Activated naive CD8-positive, alpha-beta T cell treated with anti-CD3 and anti-CD28 coated beads, Interleukin-2, amount 10 ng/mL, durations not matched to agents 7 days and 5 days (primary cell): ENCODE measurements around the gene CRYBG2. TPM values are rescaled to one million over a fixed set of nuclear protein-coding genes. Genes with fewer than 3 reads are reported as not detected.

ENCODE experiments used
- ATAC-seq: fragments of 150-1000 bp; cut with Tn5 transposase; one replicate; pipeline ENCODE4 v1.10.0; 2021; ENCODE audit warnings: low read depth, moderate library complexity
- POLR2A ChIA-PET: fragments of 350-600 bp; sonication (Branson Sonifier 250); formaldehyde crosslinking; loops from one replicate; lab custom pipeline; 2021; ENCODE audit warnings: antibody characterized with exemption; lab: Charles Lee
- DNase-seq: peaks from one replicate; pipeline ENCODE4 v3.0.0; 2021
- H3K27ac Mint-ChIP-seq: one replicate; pipeline ENCODE4 v1.8.0; 2022; ENCODE audit warnings: mild to moderate bottlenecking, mixed read lengths
- H3K27me3 Mint-ChIP-seq: one replicate; pipeline ENCODE4 v1.8.0; 2022; ENCODE audit warnings: mild to moderate bottlenecking, moderate library complexity, mixed read lengths
- H3K36me3 Mint-ChIP-seq: one replicate; pipeline ENCODE4 v1.8.0; 2021; ENCODE audit warnings: mild to moderate bottlenecking, mixed read lengths
- H3K4me1 Mint-ChIP-seq: one replicate; pipeline ENCODE4 v1.8.0; 2021; ENCODE audit warnings: mixed read lengths
- H3K4me3 Mint-ChIP-seq: one replicate; pipeline ENCODE4 v1.8.0; 2022; ENCODE audit warnings: mild to moderate bottlenecking, moderate library complexity, mixed read lengths
- H3K9me3 Mint-ChIP-seq: one replicate; pipeline ENCODE4 v1.8.0; 2021; ENCODE audit warnings: mixed read lengths
- total RNA-seq, 2 experiments: library from RNA; stranded (reverse); gene quantifications; one replicate each; pipeline ENCODE4 v1.2.3, GENCODE V29; 2021

Gene CRYBG2
- total RNA-seq, 2 experiments from 2014 or later: 7.9 to 10.3 TPM

- Mint-ChIP-seq H3K27me3 (no peaks in the 10 kb centered on the region), H3K36me3 (peaks cover 20% of the 10 kb centered on the region)
- POLR2A ChIA-PET: interaction anchor here (0.8 to 20.6 kb wide), 3 partner anchors 33 to 95 kb away, joined by 5 to 1079 read pairs (median 17); partner anchors contain the start of genes CD52 and UBXN11
Observed at GRCh38 chr1:26283279-26283853, 70.6 kb downstream of the CRYBG2 start.

DNA sequence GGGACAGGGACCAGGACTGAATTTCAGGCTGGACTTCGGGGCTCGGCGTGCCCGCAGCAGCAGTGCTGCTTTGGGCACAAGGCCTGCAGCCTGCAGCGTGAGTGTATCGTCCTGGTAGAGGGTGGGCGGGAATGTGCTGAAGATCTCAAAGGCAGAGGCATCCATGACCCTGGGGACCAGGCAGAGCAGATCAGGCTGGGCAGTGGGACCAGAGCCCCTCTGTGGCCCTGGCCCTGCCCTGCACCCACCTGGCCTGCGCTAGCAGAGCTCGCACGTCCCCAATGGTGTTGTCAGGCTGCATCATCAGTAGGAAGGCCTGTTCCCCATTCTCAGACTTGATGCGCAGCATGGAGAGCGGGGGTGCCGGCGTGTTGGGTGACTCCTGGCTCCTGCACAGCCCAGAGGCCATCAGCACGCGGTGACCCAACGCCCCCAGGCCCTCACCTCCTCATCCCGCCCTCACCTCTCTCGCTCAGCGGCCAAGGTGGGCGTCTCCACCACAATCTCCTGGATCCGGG, 71.5 kb downstream of the CRYBG2 start:
- DNase-seq (no peak), ATAC-seq (no peak)
- peak overlapping the region; percentile 89 for H3K4me3 Mint-ChIP-seq
- H3K27ac Mint-ChIP-seq: peak overlapping the region; percentile 99
- no peaks in the 10 kb centered on the region for H3K27me3 Mint-ChIP-seq
- H3K4me1 Mint-ChIP-seq: peaks cover 63% of the 10 kb centered on the region
- H3K36me3 Mint-ChIP-seq: peaks cover 24% of the 10 kb centered on the region
- POLR2A ChIA-PET: interaction anchor here (0.8 to 20.6 kb wide), 3 partner anchors 7 to 34 kb away, joined by 3 to 1079 read pairs (median 38); partner anchors contain the start of genes CD52 and UBXN11
- H3K9me3 Mint-ChIP-seq: no peaks in the 10 kb centered on the region

More at GRCh38 chr1:26283279-26283853, 70.6 kb downstream of the CRYBG2 start:
- peak overlapping the region; percentile 89 for H3K4me3 Mint-ChIP-seq
- peaks cover 63% of the 10 kb centered on the region for H3K4me1 Mint-ChIP-seq
- no peak for ATAC-seq
- peak overlapping the region; percentile 99 for H3K27ac Mint-ChIP-seq
- DNase-seq: no peak
- H3K9me3 Mint-ChIP-seq: no peaks in the 10 kb centered on the region

DNA sequence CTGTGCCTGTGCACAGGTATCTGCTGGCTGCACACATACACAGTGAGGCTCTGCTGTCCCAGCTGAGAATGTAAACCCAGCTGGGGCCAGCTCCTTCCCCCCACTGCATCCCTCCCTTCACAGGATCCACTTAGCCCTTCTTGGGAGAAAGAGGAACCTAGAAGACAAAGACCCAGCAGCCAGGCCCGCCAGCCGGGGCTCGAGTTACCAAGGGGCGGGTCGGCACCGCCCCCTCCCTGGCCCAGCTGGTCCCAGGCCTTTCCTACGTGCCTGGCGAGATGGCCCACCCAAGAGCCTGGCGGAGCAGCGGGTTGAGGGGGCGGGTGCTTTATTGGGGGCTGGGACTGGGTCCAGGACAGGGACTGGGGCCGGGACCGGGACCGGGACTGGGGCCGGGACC, 72.0 kb downstream of the CRYBG2 start:
- DNase-seq: no peak
- H3K9me3 Mint-ChIP-seq: no peaks in the 10 kb centered on the region
- POLR2A ChIA-PET: interaction anchor here (0.5 to 20.6 kb wide), 8 partner anchors 8 to 171 kb away, joined by 3 to 1079 read pairs (median 4); partner anchors contain the start of genes CD52, PDIK1L and UBXN11
- peak overlapping the region; percentile 89 for H3K27ac Mint-ChIP-seq
- H3K27me3 Mint-ChIP-seq: no peaks in the 10 kb centered on the region
- ATAC-seq: no peak
- peaks cover 26% of the 10 kb centered on the region for H3K36me3 Mint-ChIP-seq
- peaks cover 62% of the 10 kb centered on the region for H3K4me1 Mint-ChIP-seq
- H3K4me3 Mint-ChIP-seq: peak overlapping the region; percentile 98

- ATAC-seq (no peak), DNase-seq (no peak)
- no peaks in the 10 kb centered on the region for H3K27me3 Mint-ChIP-seq
- H3K9me3 Mint-ChIP-seq: no peaks in the 10 kb centered on the region
- peak overlapping the region; percentile 89 for H3K27ac Mint-ChIP-seq
- H3K36me3 Mint-ChIP-seq: peaks cover 29% of the 10 kb centered on the region
- peak overlapping the region; percentile 98 for H3K4me3 Mint-ChIP-seq
- POLR2A ChIA-PET: interaction anchor here (0.5 to 20.6 kb wide), 13 partner anchors 8 to 170 kb away, joined by 3 to 1079 read pairs (median 4); partner anchors contain the start of genes CD52, PDIK1L and UBXN11
- peaks cover 66% of the 10 kb centered on the region for H3K4me1 Mint-ChIP-seq
Observed at GRCh38 chr1:26281091-26281958, 72.6 kb downstream of the CRYBG2 start.

DNA sequence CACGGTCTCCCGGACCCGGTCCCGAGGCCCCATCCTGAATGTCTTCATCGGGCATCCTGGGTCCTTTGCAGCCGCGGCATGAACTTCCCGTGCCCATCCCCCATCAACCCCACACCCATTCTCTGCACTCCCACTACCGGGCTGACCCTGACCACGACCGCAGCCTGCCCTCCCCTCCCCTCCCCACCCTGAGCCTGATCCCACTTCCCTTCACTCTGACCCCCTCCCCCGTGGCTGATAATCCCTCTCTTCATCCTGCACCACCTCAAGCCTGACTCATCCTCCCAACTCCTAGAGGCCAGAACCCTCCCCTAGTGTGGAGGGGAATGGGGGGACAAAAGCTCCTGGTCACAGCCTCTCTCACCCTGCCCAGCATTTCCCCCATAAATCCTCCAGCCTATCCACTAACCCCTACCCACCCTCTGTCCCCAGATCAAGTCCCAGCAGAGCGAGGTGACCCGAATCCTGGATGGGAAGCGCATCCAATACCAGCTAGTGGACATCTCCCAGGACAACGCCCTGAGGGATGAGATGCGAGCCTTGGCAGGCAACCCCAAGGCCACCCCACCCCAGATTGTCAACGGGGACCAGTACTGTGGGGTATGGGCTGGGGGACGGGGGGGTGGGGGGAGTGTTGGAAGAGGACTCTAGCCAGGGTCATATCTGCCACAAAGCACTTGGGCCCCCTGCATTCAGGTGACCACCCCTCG, 73.4 kb downstream of the CRYBG2 start:
- H3K27ac Mint-ChIP-seq: peak overlapping the region; percentile 93
- POLR2A ChIA-PET: interaction anchor here (0.7 to 20.6 kb wide), 11 partner anchors 9 to 142 kb away, joined by 3 to 1079 read pairs (median 4); partner anchors contain the start of genes CD52 and UBXN11
- peaks cover 30% of the 10 kb centered on the region for H3K36me3 Mint-ChIP-seq
- DNase-seq (no peak), ATAC-seq (no peak)
- peaks cover 71% of the 10 kb centered on the region for H3K4me1 Mint-ChIP-seq
- no peaks in the 10 kb centered on the region for H3K9me3 Mint-ChIP-seq
- peak overlapping the region; percentile 98 for H3K4me3 Mint-ChIP-seq
- no peaks in the 10 kb centered on the region for H3K27me3 Mint-ChIP-seq

DNA sequence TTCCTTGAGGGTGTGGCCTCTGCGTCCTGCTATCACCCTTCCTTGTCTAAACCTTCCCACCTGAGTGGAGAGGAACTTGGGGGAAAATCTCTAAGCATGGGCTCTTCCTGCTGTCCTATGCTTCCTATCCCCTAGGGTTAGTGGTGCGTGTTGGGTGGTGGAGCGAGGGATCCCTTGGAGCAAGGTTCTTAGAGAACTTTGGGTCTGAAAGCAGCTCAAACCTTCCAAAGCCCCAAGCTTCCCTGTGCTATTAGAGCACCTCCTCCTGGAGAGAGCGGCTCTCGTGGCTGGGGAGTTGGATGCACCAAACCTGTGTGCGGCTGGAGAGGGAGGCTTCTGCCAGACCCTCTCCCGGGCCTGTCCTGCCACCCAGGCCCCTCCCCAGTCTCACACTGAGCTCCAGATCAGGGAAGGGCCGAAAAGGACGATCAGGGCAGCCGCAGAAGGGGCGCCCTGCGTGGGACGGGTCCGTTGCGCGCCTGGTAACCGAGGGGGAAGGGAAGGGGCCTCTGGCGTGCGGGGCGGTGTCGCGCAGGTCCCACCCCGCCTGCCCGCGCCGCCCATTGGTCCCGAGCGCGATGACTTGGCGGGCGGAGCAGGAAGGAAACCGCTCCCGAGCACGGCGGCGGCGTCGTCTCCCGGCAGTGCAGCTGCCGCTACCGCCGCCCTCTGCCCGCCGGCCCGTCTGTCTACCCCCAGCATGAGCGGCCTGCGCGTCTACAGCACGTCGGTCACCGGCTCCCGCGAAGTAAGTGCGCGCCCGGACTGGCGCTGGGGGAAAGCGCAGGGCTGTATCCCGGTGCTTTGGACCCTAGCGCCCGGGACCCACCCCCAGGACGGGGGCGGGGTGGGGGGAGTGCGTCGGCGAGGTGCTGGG, 74.2 kb downstream of the CRYBG2 start, which contains the start of gene SH3BGRL3:
SH3BGRL3 (plus strand) TSS at position 631 of the 877 bp plus-strand sequence; CDS start at position 701, 70 bp downstream.
- Mint-ChIP-seq H3K4me1 (peaks cover 70% of the 10 kb centered on the region), H3K36me3 (peaks cover 30% of the 10 kb centered on the region), H3K9me3 (no peaks in the 10 kb centered on the region), H3K4me3 (peak within 1 kb of the TSS; percentile 98), H3K27ac (peak within 1 kb of the TSS; percentile 93), H3K27me3 (no peaks in the 10 kb centered on the region)
- POLR2A ChIA-PET: interaction anchor here (0.6 to 20.6 kb wide), 12 partner anchors 10 to 153 kb away, joined by 3 to 1079 read pairs (median 4); partner anchors contain the start of genes CD52, DHDDS and UBXN11
- peak; percentile 88 for DNase-seq
- peak; percentile 55 for ATAC-seq

DNA sequence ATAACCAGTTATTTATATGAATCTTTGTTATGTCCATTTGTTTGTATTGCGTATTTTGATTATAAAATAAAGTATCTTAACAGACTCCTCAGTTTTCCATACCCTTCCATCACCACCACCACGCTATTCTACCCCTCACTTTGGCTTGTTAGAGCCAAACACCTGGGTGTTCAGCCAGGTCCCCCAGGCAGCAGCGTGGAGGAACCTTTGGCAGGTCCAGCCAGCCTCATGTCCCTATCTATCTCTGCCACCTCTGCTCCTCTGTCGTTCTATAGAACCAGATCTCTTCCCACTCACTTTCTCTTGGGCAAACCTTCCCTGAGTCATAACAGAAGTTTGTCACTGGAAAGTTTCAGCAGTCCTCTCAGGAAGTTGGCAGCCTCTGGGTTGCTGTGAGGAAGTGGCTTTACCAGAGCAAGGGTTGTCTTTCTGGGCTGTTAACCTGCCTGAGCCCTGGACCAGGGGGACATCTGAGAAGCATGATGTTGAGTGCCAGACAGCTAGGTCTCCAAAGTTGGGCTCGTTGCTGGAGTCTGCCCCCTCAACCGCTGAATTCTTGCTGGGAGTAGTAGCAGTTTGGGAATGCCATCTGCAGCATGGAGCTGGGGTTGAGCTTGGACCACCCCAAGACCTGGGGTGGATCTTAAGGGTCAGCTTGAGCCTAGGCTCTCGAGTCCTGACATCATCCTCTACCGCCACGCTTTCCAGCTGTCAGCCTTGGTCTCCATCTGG, 75.0 kb downstream of the CRYBG2 start:
- H3K9me3 Mint-ChIP-seq: no peaks in the 10 kb centered on the region
- peaks cover 34% of the 10 kb centered on the region for H3K36me3 Mint-ChIP-seq
- DNase-seq (no peak), ATAC-seq (no peak)
- no peaks in the 10 kb centered on the region for H3K27me3 Mint-ChIP-seq
- POLR2A ChIA-PET: interaction anchor here (0.8 to 20.6 kb wide), 11 partner anchors 11 to 153 kb away, joined by 3 to 1079 read pairs (median 4); partner anchors contain the start of genes CD52, DHDDS and UBXN11
- H3K27ac Mint-ChIP-seq: peak overlapping the region; percentile 91
- H3K4me3 Mint-ChIP-seq: peak overlapping the region; percentile 98
- peaks cover 70% of the 10 kb centered on the region for H3K4me1 Mint-ChIP-seq

- Mint-ChIP-seq H3K4me1 (peaks cover 65% of the 10 kb centered on the region), H3K27ac (peak overlapping the region; percentile 91), H3K27me3 (no peaks in the 10 kb centered on the region), H3K36me3 (peaks cover 31% of the 10 kb centered on the region), H3K9me3 (no peaks in the 10 kb centered on the region), H3K4me3 (peak overlapping the region; percentile 98)
- no peak for ATAC-seq
- POLR2A ChIA-PET: interaction anchor here (1.0 to 20.6 kb wide), 4 partner anchors 10 to 122 kb away, joined by 3 to 1079 read pairs (median 22); partner anchors contain the start of genes CD52 and UBXN11
- no peak for DNase-seq
Observed at GRCh38 chr1:26278303-26278702, 75.6 kb downstream of the CRYBG2 start.

GRCh38 chr1:26277719-26278118, 76.2 kb downstream of the CRYBG2 start:
- ATAC-seq: no peak
- POLR2A ChIA-PET: interaction anchor here (1.0 to 20.6 kb wide), 4 partner anchors 10 to 122 kb away, joined by 3 to 1079 read pairs (median 22); partner anchors contain the start of genes CD52 and UBXN11
- H3K27ac Mint-ChIP-seq: peak overlapping the region; percentile 91
- H3K4me1 Mint-ChIP-seq: peaks cover 61% of the 10 kb centered on the region
- no peaks in the 10 kb centered on the region for H3K27me3 Mint-ChIP-seq
- H3K36me3 Mint-ChIP-seq: peaks cover 34% of the 10 kb centered on the region
- no peak for DNase-seq
- no peaks in the 10 kb centered on the region for H3K9me3 Mint-ChIP-seq
- peak overlapping the region; percentile 7 for H3K4me3 Mint-ChIP-seq

DNA sequence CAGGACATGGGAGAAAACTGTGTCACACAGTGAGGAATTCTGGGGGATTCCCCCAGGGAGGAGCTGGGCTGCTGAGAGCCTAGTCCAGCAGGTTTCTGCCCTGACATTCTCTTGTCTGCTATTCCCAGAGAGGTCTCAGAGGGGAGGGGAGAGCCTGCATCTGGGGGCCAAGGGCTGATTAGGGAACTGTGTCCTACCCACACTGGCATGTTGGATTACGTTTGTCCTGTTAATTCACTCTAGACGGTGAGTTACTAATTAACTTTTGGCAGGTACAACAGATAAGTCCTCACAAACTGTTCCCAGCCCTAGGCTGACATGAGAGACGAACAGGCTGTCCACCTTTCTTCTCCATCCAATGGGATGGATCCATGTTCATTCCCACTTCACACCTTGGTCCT, 76.7 kb downstream of the CRYBG2 start:
- peaks cover 58% of the 10 kb centered on the region for H3K4me1 Mint-ChIP-seq
- no peak for ATAC-seq

DNA sequence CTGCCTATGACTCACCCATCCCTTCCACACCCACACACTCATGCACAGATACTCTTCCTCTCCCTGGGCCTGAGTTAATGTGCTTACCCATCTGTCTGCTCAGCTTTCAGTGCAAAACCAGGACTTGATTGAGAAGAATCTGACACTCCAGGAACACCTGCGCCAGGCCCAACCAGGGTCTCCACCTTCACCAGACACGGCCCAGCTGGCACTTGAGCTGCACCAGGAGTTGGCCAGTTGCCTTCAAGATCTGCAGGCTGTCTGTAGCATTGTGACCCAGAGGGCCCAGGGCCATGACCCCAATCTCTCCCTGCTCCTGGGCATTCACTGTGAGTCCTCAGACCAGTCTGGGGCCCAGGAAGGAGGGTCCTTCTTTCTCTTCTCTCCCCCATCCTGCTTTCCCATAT, 77.5 kb downstream of the CRYBG2 start:
- Mint-ChIP-seq H3K27ac (peak overlapping the region; percentile 90), H3K9me3 (no peaks in the 10 kb centered on the region), H3K27me3 (no peaks in the 10 kb centered on the region), H3K4me3 (peak overlapping the region; percentile 70), H3K4me1 (peaks cover 54% of the 10 kb centered on the region), H3K36me3 (peaks cover 39% of the 10 kb centered on the region)
- DNase-seq: no peak
- ATAC-seq: no peak
- POLR2A ChIA-PET: interaction anchor here (1.3 to 20.6 kb wide), 7 partner anchors 8 to 195 kb away, joined by 3 to 1079 read pairs (median 4); partner anchors contain the start of genes CD52, HMGN2 and UBXN11

More for the DNA sequence above, 76.7 kb downstream of the CRYBG2 start:
- no peaks in the 10 kb centered on the region for H3K27me3 Mint-ChIP-seq
- H3K36me3 Mint-ChIP-seq: peaks cover 36% of the 10 kb centered on the region
- H3K9me3 Mint-ChIP-seq: no peaks in the 10 kb centered on the region
- no peak for DNase-seq
- H3K4me3 Mint-ChIP-seq: peak overlapping the region; percentile 70
- POLR2A ChIA-PET: interaction anchor here (1.0 to 20.6 kb wide), 5 partner anchors 7 to 123 kb away, joined by 3 to 1079 read pairs (median 13); partner anchors contain the start of genes CD52 and UBXN11
- H3K27ac Mint-ChIP-seq: peak overlapping the region; percentile 91
